Urinary bladder (tissue), 4 donors: Measurements from ENCODE around the gene PEMT. TPM values are rescaled to one million over a fixed set of nuclear protein-coding genes. Genes with fewer than 3 reads are reported as not detected.

ENCODE experiments used
- DNase-seq: peaks from one replicate; pipeline ENCODE4 v3.0.0-alpha.2; 2015; ENCODE audit errors: extremely low spot score
- H3K27ac ChIP-seq: one replicate; pipeline ENCODE4 v1.5.1; 2013; ENCODE audit warnings: low read depth, mild to moderate bottlenecking, moderate library complexity
- H3K36me3 ChIP-seq: one replicate; pipeline ENCODE4 v1.6.1; 2013; ENCODE audit warnings: mild to moderate bottlenecking, moderate library complexity; ENCODE audit not compliant: insufficient read depth
- H3K4me1 ChIP-seq: one replicate; pipeline ENCODE4 v1.6.1; 2013; ENCODE audit warnings: mild to moderate bottlenecking, moderate library complexity; ENCODE audit not compliant: insufficient read depth
- H3K4me3 ChIP-seq: one replicate; pipeline ENCODE4 v1.5.1; 2013; ENCODE audit warnings: low read depth, low read length
- WGBS: extraction: QIAGEN DNeasy Blood & Tissue Kit; methylation state at CpG from one replicate; pipeline ENCODE4 v1.1.7; 2013; 5-methylcytosine and 5-hydroxymethylcytosine counted together
- polyA plus RNA-seq: library from polyadenylated mRNA; stranded (reverse); fragments of 200-250 nt; gene quantifications from one replicate; pipeline ENCODE4 v1.2.3, GENCODE V29; 2013
- total RNA-seq: library from RNA; depleted of rRNA; stranded (reverse); fragments of >200 nt; gene quantifications from one replicate; pipeline ENCODE4 v1.2.3, GENCODE V29; 2014
- donor health status: healthy with polysubstance abuse.
- donor health status: healthy.

The PEMT gene
- total and polyA plus RNA-seq, 2 donors = 10.9 to 36.2 TPM

GRCh38 chr17:17590883-17591354 lies 589 bp downstream of the PEMT start:
- H3K4me3 ChIP-seq = peak overlapping the region; percentile 58
- WGBS = 2% methylated on average over 21 of the region's 21 CpGs
- no peak for DNase-seq

GRCh38 chr17:17590141-17590751 lies 1.3 kb downstream of the PEMT start:
- Histone ChIP-seq H3K4me3 (peak overlapping the region; percentile 58), H3K27ac (no peak overlapping the region), H3K4me1 (no peaks in the 10 kb centered on the region), H3K36me3 (no peaks in the 10 kb centered on the region)
- DNase-seq = no peak
- 61% methylated on average over 11 of the region's 11 CpGs for WGBS

More at GRCh38 chr17:17590883-17591354, 589 bp downstream of the PEMT start:
- no peaks in the 10 kb centered on the region for H3K36me3 ChIP-seq
- H3K27ac ChIP-seq = peak overlapping the region; percentile 72
- no peaks in the 10 kb centered on the region for H3K4me1 ChIP-seq

GRCh38 chr17:17587614-17588337 lies 3.7 kb downstream of the PEMT start:
- DNase-seq = no peak
- 79% methylated on average over 10 of the region's 10 CpGs for WGBS
- Histone ChIP-seq H3K27ac (no peak overlapping the region), H3K36me3 (no peaks in the 10 kb centered on the region), H3K4me3 (no peak overlapping the region), H3K4me1 (no peaks in the 10 kb centered on the region)

GRCh38 chr17:17582372-17582771 lies 9.1 kb downstream of the PEMT start:
- Histone ChIP-seq H3K27ac (no peak overlapping the region), H3K4me1 (no peaks in the 10 kb centered on the region), H3K4me3 (no peak overlapping the region), H3K36me3 (no peaks in the 10 kb centered on the region)
- WGBS = 86% methylated on average over 6 of the region's 6 CpGs
- no peak for DNase-seq

- WGBS = 72% methylated on average over 6 of the region's 6 CpGs
- H3K4me1 ChIP-seq = no peaks in the 10 kb centered on the region
Measured at GRCh38 chr17:17581509-17581908, 10.0 kb downstream of the PEMT start.

GRCh38 chr17:17580662-17581470 lies 10.6 kb downstream of the PEMT start:
- no peak overlapping the region for H3K4me3 ChIP-seq
- no peaks in the 10 kb centered on the region for H3K4me1 ChIP-seq
- no peaks in the 10 kb centered on the region for H3K36me3 ChIP-seq
- 73% methylated on average over 8 of the region's 8 CpGs for WGBS
- DNase-seq = no peak
- H3K27ac ChIP-seq = no peak overlapping the region

More at GRCh38 chr17:17581509-17581908, 10.0 kb downstream of the PEMT start:
- Histone ChIP-seq H3K36me3 (no peaks in the 10 kb centered on the region), H3K4me3 (no peak overlapping the region), H3K27ac (no peak overlapping the region)
- no peak for DNase-seq

- DNase-seq = no peak
- WGBS = 89% methylated on average over 8 of the region's 8 CpGs
- no peak overlapping the region for H3K27ac ChIP-seq
Measured at GRCh38 chr17:17579691-17580090, 11.8 kb downstream of the PEMT start.

GRCh38 chr17:17577373-17577772 lies 14.1 kb downstream of the PEMT start:
- DNase-seq = no peak
- Histone ChIP-seq H3K4me1 (no peaks in the 10 kb centered on the region), H3K27ac (no peak overlapping the region), H3K4me3 (no peak overlapping the region), H3K36me3 (no peaks in the 10 kb centered on the region)
- WGBS = 90% methylated on average over 17 of the region's 17 CpGs

More at GRCh38 chr17:17579691-17580090, 11.8 kb downstream of the PEMT start:
- no peaks in the 10 kb centered on the region for H3K36me3 ChIP-seq
- no peak overlapping the region for H3K4me3 ChIP-seq
- H3K4me1 ChIP-seq = no peaks in the 10 kb centered on the region

- no peak for DNase-seq
- H3K4me3 ChIP-seq = no peak overlapping the region
- H3K36me3 ChIP-seq = no peaks in the 10 kb centered on the region
- WGBS = 77% methylated on average over 13 of the region's 13 CpGs
- H3K4me1 ChIP-seq = no peaks in the 10 kb centered on the region
- no peak overlapping the region for H3K27ac ChIP-seq
Measured at GRCh38 chr17:17576772-17577234, 14.7 kb downstream of the PEMT start.

- Histone ChIP-seq H3K4me3 (no peak overlapping the region), H3K4me1 (no peaks in the 10 kb centered on the region), H3K36me3 (no peaks in the 10 kb centered on the region), H3K27ac (no peak overlapping the region)
- WGBS = 72% methylated on average over 16 of the region's 16 CpGs
- peak; percentile 59 for DNase-seq
Measured at GRCh38 chr17:17575360-17576251, 15.9 kb downstream of the PEMT start.

GRCh38 chr17:17573912-17574311 lies 17.6 kb downstream of the PEMT start:
- H3K4me3 ChIP-seq = no peak overlapping the region
- no peaks in the 10 kb centered on the region for H3K36me3 ChIP-seq
- WGBS = 91% methylated on average over 7 of the region's 7 CpGs
- no peak for DNase-seq
- H3K4me1 ChIP-seq = no peaks in the 10 kb centered on the region
- no peak overlapping the region for H3K27ac ChIP-seq

GRCh38 chr17:17572010-17572785 lies 19.3 kb downstream of the PEMT start:
- DNase-seq = no peak
- Histone ChIP-seq H3K4me1 (no peaks in the 10 kb centered on the region), H3K4me3 (no peak overlapping the region), H3K36me3 (no peaks in the 10 kb centered on the region), H3K27ac (no peak overlapping the region)
- WGBS = 87% methylated on average over 15 of the region's 15 CpGs
